Tibial artery (tissue), 4 donors: ENCODE data around the gene ANKRD45.
"Not testable (repeated sequence)": the region's sequence is repeated elsewhere in the genome, so short reads cannot be mapped to it uniquely, and the experiment has no call there.

Experiments
- DNase-seq, 2 donors: peaks; one replicate each; pipeline ENCODE4 v3.0.0-alpha.2; 2019
- H3K27ac ChIP-seq, 2 donors: fragments of 200-600 bp; sonication (generic) in 1 of 2; 1 replicate in 1 of 2; 2 replicates in 1 of 2; pipeline ENCODE4 v1.5.1; 2018 to 2019; ENCODE audit warnings: mild to moderate bottlenecking in 1 of 2
- H3K27me3 ChIP-seq, 2 donors: fragments of 200-600 bp; sonication (generic) in 1 of 2; one replicate each; pipeline versions ENCODE4 v1.5.1 to v1.6.0; 2016 to 2019
- H3K36me3 ChIP-seq, 3 donors: fragments of 200-600 bp; sonication (generic) in 2 of 3; one replicate each; pipeline ENCODE4 v1.5.1; 2016 to 2019; ENCODE audit warnings: mild to moderate bottlenecking in 2 of 3
- H3K4me1 ChIP-seq, 4 donors: fragments of 200-600 bp; sonication (generic) in 2 of 4; 1 replicate in 3 of 4; 2 replicates in 1 of 4; pipeline ENCODE4 v1.5.1; 2016 to 2019
- H3K4me3 ChIP-seq, 2 donors: fragments of 200-600 bp; sonication (generic) in 1 of 2; 1 replicate in 1 of 2; 2 replicates in 1 of 2; pipeline ENCODE4 v1.5.1; 2018 to 2019; ENCODE audit warnings: mild to moderate bottlenecking in 2 of 2
- H3K9me3 ChIP-seq, 3 donors: fragments of 200-600 bp; sonication (generic) in 1 of 3; one replicate each; pipeline ENCODE4 v1.5.1; 2016 to 2019
- intact Hi-C: fragments of 100-400 bp; cut with DNase I; formaldehyde crosslinking; loops from one replicate; pipeline ENCODE4 v1.15.0; 2023; ENCODE audit warnings: low total_unique reads
- TF ChIP-seq, protein P1 (sequence below), 2 experiments: fragments of 200-600 bp in 1 of 2; fragments of 450-650 bp in 1 of 2; IDR thresholded peaks; one replicate each; pipeline ENCODE4 v1.5.1; 2017 to 2019; ENCODE audit warnings: antibody characterized with exemption in 2 of 2, mild to moderate bottlenecking in 1 of 2, moderate library complexity in 1 of 2

The ANKRD45 gene

DNA sequence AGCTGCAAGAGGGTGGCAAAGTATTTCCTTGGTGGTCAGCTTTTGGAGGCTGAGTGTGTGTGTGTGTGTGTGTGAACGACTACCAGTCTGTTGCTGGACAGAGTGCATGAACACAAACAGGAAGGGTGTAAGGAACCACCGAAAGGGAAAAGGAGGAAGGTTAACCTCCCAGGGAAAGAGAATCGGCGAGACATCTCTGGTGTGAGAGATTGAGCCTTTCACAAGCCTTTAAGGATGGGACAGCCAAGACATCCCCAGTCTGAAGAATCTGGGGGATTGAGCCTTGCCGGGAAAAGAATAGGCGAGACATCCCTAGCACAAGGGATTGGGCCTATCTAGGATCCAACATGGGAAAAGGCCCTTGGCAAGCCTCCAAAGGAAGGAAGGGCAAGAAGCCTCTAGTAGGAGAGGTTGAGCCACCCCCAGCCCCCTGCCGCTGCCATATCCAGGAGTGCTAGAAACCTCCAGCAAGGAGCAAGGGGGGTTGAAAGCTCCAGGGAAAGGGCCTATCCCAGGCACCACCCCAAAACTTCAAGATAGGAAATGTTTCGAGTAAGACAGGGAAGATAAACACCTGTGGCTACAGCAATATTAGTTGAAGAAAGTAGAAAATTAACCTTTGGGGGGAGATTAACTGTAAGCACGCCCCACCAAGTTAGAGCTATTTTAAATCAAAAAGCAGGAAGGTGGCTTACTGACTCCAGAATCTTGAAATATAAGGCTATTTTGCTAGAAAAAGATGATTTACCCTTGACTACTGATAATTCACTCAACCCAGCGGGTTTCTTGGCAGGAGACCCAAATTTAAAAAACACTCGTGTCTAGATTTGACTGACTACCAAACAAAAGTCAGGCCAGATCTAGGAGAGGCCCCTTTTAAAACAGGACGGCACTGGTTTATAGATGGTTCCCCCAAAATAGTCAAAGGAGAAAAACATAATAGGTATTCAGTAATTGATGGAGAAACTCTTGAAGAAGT lies 31.3 kb downstream of the ANKRD45 start:
- peaks cover 0 to 10% (median 0%) of the 10 kb centered on the region in 3 donors for H3K9me3 ChIP-seq
- no peaks in the 10 kb centered on the region for H3K36me3 ChIP-seq
- no peaks in the 10 kb centered on the region for H3K27me3 ChIP-seq
- intact Hi-C loops, result no loop called here
- TF ChIP-seq, protein P1, sequence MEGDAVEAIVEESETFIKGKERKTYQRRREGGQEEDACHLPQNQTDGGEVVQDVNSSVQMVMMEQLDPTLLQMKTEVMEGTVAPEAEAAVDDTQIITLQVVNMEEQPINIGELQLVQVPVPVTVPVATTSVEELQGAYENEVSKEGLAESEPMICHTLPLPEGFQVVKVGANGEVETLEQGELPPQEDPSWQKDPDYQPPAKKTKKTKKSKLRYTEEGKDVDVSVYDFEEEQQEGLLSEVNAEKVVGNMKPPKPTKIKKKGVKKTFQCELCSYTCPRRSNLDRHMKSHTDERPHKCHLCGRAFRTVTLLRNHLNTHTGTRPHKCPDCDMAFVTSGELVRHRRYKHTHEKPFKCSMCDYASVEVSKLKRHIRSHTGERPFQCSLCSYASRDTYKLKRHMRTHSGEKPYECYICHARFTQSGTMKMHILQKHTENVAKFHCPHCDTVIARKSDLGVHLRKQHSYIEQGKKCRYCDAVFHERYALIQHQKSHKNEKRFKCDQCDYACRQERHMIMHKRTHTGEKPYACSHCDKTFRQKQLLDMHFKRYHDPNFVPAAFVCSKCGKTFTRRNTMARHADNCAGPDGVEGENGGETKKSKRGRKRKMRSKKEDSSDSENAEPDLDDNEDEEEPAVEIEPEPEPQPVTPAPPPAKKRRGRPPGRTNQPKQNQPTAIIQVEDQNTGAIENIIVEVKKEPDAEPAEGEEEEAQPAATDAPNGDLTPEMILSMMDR (IDR thresholded peaks at IDR 0.05), result no peak
- H3K4me1 ChIP-seq, result no peaks in the 10 kb centered on the region
- H3K4me3 ChIP-seq, result no peak overlapping the region
- H3K27ac ChIP-seq, result no peak overlapping the region
- DNase-seq, result no peak

DNA sequence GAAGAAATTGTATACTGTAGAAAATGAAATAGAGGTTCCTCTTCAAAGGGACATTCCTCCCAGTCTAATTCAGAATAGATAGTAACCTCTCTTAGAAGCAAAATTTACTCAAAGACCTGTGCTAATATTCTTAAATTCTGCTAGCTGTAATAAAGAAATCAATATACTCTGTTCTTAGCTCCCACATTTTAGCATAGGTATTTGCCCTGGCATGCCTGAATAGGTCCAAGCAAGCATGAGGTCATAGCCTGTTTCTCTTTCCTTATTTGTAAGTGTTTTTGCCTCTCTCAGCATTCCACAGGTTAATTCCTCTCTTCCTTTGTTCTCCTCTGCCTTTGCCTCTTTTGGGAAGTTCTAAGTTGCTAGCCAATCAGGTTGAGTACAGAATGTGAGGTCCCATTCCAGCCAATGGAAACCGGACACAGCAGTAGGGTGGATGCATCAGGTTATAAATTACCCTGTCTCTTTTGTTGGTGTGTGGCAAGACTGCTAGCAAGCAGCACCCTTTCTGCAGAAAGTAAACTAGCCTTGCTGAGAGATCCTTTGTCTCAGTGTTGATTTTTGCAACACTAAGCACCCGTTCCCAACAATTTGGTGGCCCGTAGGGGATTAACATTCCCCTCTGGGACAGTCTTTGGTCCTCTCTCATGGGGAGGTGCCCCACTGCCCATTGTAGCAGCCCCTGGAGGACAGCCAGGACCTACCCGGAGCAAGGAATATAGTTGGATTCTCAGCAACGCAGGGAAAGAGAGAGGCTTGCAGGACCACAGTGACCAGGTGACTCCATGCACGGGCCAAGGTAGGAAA lies 32.2 kb downstream of the ANKRD45 start:
- H3K9me3 ChIP-seq, H3K36me3 ChIP-seq, H3K4me1 ChIP-seq, H3K4me3 ChIP-seq, intact Hi-C loops, H3K27me3 ChIP-seq, H3K27ac ChIP-seq, DNase-seq: not testable (repeated sequence)

DNA sequence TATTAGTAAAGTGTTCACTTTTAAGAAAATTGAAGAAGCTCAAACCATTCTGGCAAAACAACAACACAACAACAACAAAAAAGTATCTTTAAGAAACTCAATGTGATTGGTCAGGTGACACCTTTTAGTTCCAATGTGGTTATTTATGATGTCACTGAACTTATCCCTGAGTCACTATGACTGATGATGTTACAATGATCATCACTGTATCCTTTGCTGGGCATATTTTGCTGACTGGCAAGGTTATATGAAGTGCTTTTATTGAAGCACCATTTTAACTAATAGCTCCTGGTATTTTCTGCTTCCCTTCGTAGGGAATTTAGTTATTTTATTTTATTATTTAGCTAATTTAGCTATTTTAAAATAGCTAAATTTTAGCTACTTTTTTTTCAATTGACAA lies 34.5 kb downstream of the ANKRD45 start, which contains the start of gene TEX50:
TEX50 (plus strand) TSS at position 223 of the 400 bp plus-strand sequence. CDS start 184 bp downstream, outside the sequence.
- Histone ChIP-seq H3K4me3 (no peak within 1 kb of the TSS), H3K36me3 (no peaks in the 10 kb centered on the region), H3K27me3 (no peaks in the 10 kb centered on the region), H3K9me3 (peaks cover 0 to 10% (median 0%) of the 10 kb centered on the region in 3 donors), H3K4me1 (no peaks in the 10 kb centered on the region), H3K27ac (no peak within 1 kb of the TSS)
- intact Hi-C loops, result no loop called here
- TF ChIP-seq, protein P1 (IDR thresholded peaks at IDR 0.05), result no peak
- no peak for DNase-seq

DNA sequence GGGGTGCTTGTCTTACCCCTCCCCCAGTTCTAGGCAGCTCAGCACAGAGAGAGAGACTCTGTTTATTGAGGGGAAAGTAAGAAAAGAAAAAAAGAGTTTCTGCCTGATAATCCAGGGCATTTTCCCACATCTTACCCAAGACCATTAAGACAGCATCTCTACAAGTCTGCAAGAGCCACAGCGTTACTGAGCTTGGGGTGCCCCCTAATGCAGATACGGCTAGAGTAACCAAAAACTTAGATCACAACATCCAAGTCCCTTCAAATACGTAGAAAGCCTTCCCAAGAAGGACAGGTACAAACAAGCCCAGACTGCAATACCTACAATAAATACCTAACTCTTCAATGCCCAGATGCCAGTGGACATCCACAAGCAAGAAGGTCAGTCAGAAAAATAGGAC lies 40.8 kb downstream of the ANKRD45 start:
- no peak overlapping the region for H3K27ac ChIP-seq
- no peaks in the 10 kb centered on the region for H3K27me3 ChIP-seq
- H3K9me3 ChIP-seq, result no peaks in the 10 kb centered on the region
- intact Hi-C loops, result no loop called here
- TF ChIP-seq, protein P1 (IDR thresholded peaks at IDR 0.05), result no peak
- H3K36me3 ChIP-seq, result no peaks in the 10 kb centered on the region
- no peak overlapping the region for H3K4me3 ChIP-seq
- no peaks in the 10 kb centered on the region for H3K4me1 ChIP-seq
- DNase-seq, result no peak

DNA sequence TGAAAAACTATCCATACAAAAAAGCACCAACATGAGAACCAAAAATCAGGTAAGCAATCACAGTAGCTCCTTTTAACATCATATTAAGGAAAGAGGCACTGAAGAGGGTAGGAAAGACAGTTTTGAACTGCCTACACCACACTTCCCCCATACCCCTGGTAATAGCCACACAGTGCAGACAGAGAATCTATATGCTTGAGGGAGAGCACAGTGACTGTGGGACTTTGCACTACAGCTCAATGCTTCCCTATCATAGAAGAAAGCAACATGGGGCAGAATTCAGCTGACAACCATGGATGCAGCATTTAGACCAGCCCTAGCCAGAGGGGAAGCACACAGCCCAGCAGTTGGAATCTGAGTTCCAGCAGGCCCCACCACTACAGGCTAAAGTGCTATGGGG lies 42.4 kb downstream of the ANKRD45 start:
- no peak overlapping the region for H3K4me3 ChIP-seq
- no peaks in the 10 kb centered on the region for H3K4me1 ChIP-seq
- no peaks in the 10 kb centered on the region for H3K9me3 ChIP-seq
- H3K27ac ChIP-seq, result no peak overlapping the region
- no peaks in the 10 kb centered on the region for H3K27me3 ChIP-seq
- intact Hi-C loops, result no loop called here
- no peak for DNase-seq
- TF ChIP-seq, protein P1 (IDR thresholded peaks at IDR 0.05), result no peak
- no peaks in the 10 kb centered on the region for H3K36me3 ChIP-seq
